NCI-H1105 treated with DMSO at 0.1 percent for 48 hours (cell line): ENCODE results near the gene MRPL40.

ENCODE experiments used
- DNase-seq: peaks from one replicate; lab custom pipeline; 2025; lab: John Stamatoyannopoulos, UW

MRPL40 gene

DNA sequence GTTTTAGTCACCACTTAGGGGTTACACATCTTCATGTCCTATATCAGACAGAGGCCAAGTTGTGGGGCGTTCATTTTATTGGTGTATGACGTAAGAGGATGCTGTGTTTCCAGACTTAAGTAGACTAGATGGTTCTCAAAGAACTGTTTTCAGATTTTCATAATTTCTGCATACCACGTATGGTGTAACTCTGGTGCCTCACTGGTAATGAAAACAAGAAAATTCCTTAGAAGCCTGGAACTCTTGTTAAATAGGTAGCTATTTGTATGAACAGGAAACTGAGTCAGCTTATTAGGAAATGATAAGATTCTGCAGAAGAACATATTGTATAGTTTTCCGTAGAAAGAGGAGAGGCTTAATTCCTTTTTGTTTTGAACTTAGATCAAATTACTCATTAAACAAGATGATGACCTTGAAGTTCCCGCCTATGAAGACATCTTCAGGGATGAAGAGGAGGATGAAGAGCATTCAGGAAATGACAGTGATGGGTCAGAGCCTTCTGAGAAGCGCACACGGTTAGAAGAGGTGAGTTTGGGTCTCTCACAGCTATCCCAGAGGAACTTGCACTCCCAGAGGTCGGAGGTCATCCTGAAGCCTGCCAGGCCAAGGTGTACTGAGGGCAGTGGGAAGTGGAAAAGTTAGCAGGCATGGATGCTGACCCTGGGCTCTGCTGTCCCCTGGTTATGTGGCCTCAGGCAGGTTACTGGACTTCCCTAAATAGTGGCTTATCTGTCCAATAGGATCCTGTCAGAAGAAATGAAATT lies 51.3 kb downstream of the MRPL40 start:
- no peak for DNase-seq
